Activated T-cell treated with anti-CD3 and anti-CD28 coated beads, Interleukin-2, amount 50 U/mL, for 48 hours (primary cell): Measurements from ENCODE around the gene PNPLA5.

Experiments
- DNase-seq, 2 experiments: peaks; one replicate each; pipeline ENCODE4 v3.0.0-alpha.2; 2020

Gene PNPLA5

GRCh38 chr22:43852573-43853327, 39.1 kb downstream of the PNPLA5 start:
- DNase-seq: no peak

DNA sequence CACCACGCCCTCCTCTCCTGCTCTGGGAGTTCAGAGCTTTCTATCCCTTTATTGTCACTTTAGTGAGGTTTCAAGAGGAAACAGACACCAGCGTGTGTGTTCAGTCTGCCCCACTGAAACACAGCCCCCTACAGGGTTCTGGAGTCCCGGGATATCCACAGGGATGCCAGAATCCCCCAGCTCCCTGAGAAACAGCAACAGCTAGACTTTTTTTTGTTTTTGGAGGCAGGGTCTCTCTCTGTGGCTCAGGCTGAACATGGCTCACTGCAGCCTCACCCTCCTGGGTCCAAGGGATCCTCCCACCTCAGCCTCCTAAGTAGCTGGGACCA, 39.9 kb downstream of the PNPLA5 start:
- DNase-seq: no peak

DNA sequence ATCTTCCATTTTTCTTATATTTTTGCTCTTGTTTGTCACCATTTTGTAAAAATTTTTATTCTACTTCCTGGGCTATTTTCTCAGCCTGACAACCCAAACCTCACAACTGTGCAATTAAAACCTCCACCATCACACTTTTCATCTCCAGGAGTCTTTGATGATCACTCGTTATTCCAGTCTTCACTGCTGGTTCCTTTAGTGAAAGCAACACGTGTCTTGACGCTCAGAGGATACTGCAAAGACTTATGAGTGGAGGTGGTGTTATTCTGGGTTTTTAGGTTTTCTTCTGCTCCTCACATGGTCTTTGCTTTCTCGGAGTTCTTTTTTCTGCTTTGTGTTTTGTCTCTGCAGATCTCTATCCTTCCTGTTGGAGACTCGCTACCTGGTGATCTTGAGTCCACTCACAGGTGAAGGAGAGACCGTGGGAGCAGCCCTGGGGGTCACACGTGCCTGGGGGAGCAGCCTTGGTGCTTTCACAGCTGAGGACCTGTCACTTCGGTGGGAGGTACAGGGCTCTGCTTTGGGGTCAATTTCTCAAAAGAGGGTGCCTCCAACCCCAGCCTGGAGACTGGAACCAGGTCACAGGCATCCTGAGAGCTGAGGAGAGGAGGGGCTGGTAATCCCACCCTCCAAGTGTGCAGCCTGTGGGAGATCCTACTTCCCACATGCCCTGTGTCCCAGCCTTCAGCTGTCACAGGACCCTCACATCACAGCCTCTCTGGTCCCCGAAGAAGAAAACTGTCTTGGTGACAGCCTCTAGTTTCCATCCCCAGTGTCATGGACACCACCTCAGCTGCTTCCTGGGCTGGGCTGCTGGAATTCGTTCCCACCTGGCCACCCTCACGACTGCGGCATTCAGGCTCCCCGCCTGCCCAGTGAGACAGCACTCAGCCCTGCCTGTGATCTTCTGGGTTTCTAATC, 40.5 kb downstream of the PNPLA5 start:
- DNase-seq: no peak

- DNase-seq: no peak
These were observed 41.3 kb downstream of the PNPLA5 start for GRCh38 chr22:43850529-43850928.

GRCh38 chr22:43849731-43850130, 42.1 kb downstream of the PNPLA5 start:
- DNase-seq: no peak

- no peak for DNase-seq
These were observed 43.2 kb downstream of the PNPLA5 start for GRCh38 chr22:43848366-43849171.

DNA sequence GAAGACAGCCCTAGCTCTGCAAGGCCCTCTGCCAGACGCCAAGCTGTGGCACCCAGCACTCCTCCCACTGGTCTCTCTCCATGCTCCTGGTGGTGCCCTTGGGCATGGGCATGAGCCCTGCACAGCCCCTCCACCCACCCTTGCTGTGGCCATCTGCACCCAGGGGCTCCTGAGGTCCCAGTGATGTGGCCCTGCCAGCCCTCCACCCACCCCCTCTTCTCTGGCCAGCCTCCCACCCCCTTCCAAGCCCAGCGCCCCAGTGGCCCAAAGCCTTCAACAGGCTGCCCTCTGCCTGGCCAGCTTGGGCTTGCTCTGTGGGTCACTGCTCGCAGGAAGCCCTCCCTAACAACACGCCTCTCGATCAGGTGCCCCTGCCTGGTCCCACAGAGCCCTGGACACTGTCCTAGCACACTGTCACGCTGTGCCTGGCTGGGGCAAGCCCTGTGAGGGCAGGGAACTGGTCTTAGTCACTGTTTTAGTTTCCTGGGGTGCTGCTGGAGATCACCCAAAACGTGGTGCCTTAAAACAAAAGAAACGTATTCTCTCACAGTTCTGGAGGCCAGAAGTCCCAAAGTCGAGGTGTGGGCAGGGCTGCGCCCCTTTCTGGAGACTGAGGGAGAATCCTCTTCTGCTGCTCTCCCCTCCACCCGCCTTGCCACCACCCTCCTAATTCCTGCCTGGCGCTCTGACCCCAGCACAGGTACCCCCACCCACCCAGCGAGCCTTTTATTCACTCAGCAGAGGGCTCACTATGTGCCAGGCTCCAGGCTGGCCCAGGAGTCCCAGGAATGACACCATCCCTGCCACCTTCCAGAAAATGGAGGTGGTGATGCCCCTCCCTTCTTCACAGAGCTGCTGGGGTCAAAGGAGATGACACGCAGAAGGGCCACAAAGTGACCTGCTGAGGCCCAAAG, 44.2 kb downstream of the PNPLA5 start:
- DNase-seq: no peak

DNA sequence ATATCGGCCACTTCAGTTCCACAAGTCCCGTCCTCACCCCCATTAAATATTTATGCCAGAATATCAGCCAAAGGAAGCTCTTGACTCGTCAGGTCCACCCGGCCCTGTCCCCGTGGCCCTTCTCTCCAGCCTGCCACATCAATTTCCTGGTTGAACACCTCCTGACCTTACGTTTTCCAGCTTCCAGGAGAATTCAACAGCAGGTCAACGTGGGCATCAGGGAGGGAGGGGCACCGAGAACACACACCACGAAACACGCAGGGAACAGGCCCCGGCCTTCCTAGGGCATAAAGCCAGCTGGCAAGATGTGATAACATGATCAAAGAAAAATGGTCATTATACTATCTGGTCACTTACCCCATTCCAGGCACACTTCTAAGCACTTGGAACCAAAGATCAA, 44.8 kb downstream of the PNPLA5 start:
- DNase-seq: no peak

DNA sequence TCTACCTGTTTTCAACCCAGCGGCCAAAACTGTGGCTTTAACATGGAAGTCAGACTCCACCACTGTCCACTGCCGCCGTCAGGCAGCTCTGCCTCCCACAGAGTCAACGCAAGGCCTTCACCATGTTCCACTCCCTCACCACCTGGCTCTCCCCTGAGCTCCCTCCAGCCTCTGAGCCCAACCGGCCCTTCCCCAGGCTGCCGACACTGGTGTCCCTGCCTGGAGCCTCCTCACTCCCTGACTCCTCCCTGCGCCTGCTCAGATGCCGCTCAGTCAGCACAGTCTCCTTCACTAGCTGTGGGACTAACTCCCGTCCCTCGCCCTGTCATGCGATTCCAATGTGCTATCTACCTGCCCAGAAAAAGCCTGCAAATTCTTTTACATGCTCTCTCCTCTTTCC, 45.8 kb downstream of the PNPLA5 start:
- DNase-seq: no peak

DNA sequence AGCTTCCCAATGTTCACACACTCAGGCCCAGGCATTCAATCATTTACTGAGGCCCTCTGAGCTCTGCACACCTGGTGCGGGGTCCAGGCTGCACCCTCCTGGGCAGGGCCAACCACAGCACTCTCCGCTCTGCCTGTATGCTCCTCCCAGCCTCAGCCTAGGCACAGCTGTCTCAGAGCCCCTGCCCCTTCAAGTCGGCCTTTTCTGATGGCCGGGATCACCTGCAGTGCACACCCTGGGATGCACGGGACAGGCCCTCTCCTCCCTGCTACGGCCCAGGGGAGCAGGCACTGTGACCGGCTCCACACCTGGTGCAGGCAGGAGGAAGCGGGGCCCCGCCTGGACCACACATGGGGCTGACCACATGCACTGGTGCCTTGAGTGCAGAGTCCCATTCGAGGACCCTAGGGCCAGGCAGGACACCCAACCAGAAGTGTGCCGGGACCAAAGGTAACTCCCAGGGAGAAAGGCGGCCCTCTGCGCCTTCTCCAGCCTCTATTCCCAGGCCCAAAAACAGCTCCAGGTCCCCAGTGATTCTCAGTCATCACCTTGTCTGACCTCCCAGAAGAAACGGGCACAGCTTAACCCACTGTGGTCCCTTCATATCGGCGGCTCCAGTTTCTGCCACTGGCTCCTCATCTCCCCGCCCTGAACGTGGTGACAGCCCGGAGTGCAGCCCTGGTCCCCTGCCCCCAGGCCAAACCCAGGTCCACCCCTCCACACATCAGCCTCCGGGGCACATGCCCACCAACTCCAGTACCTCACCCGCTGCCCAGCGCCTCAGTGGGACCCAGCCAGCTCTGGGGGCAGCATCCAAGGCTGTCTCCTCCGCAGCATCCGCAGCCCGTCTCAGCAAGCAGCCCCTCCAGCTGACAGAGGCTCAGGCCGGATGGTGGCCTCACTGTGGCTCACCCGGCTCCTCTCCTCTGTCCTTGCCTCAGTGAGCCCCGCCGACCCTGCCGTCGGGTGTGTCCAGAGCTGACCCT, 47.0 kb downstream of the PNPLA5 start:
- DNase-seq: no peak

- DNase-seq: no peak
These were observed 47.9 kb downstream of the PNPLA5 start for GRCh38 chr22:43843783-43844530.

- DNase-seq: no peak
These were observed 50.1 kb downstream of the PNPLA5 start for GRCh38 chr22:43841742-43842141.

DNA sequence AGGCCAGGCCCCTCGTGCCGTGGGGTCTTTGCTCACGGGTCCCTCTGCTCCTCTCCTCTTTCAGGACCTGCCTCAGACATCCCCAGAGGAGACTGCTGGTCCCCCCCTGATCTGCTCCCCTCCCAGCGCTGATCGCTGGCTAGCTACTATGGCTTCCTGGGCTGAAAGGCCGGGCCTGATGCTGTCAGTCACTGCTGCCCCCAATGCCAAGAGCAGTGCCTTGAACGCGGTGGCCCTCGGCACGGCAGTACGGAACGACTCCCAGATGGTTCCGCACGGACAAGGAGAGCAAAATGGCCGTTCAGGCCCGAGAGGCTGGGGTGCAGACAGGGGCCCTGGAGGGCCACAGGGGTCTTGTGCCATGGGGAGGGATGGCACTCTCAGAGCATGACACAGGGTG, 51.0 kb downstream of the PNPLA5 start:
- DNase-seq: no peak

GRCh38 chr22:43840431-43840830, 51.4 kb downstream of the PNPLA5 start:
- DNase-seq: no peak

DNA sequence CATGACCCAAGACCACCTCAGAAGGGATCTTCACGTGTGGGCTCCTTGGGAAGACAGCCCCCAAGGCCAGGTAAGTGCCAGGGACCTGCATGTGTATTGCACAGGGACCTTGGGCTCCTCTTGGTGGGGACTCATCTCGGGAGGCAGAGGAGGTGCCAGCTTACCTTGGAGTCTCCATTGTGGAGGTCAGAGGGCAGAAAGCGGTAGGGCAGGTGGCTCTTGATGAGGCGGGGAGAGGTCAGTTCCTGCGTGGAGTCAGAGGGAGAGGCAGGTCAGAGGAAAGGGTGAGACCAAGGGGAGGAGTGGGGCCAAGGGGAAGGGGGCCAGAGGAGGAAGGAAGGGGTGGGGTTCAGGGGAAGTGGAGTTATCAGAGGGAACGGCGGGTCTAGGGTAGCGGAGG, 52.0 kb downstream of the PNPLA5 start:
- no peak for DNase-seq

- no peak for DNase-seq
These were observed 53.1 kb downstream of the PNPLA5 start for GRCh38 chr22:43838571-43839307.

- no peak for DNase-seq
These were observed 53.7 kb downstream of the PNPLA5 start for GRCh38 chr22:43838161-43838560.

DNA sequence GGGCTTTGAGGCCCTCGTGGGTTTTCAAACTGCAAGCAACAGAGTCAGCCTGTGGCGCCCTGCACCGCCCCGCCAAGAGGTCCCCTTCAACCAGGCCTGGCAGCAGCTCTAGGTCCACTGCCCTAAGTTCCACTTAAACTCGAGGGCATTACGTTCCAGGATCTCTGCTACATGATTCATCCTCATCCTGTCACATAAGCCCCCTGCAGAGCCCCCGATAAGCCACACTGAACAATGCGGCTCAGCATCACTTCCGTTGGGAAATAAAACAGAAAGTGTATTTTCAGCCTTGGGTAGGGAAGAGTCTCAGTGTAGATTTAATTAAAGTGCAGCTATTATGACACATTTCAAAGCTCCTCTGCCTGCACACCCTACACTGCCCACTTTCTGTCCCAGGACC, 54.1 kb downstream of the PNPLA5 start:
- DNase-seq: no peak

- no peak for DNase-seq
These were observed 56.1 kb downstream of the PNPLA5 start for GRCh38 chr22:43835736-43836135.

GRCh38 chr22:43835166-43835565, 56.6 kb downstream of the PNPLA5 start:
- DNase-seq: no peak
